ENCODE results near the gene RFX3. TPM values are rescaled to one million over a fixed set of nuclear protein-coding genes. Genes with fewer than 3 reads are reported as not detected.

RFX3 gene
- total RNA-seq, 2 donors from 2014 or later, result 10.9 to 15.5 TPM

GRCh38 chr9:3246241-3246640 lies 279.6 kb downstream of the RFX3 start:
- TF ChIP-seq POLR2A (IDR thresholded peaks at IDR 0.05) (no peak), POLR2AphosphoS5 (IDR thresholded peaks at IDR 0.05) (no peak), CTCF (IDR thresholded peaks at IDR 0.05) (no peak)
- intact Hi-C loops (cut with DNase I), result no loop called here
- Histone ChIP-seq H3K36me3 (no peaks in the 10 kb centered on the region), H3K4me1 (replicated peaks) (no peaks in the 10 kb centered on the region), H3K4me3 (no peak overlapping the region), H3K27me3 (replicated peaks; ENCODE audit: insufficient read depth) (no peaks in the 10 kb centered on the region), H3K9me3 (no peaks in the 10 kb centered on the region), H3K27ac (no peak overlapping the region)
- DNase-seq (ENCODE audit: low spot score), result no peak
- 94% methylated on average over 3 of the region's 3 CpGs for WGBS

GRCh38 chr9:3244963-3245653 lies 280.7 kb downstream of the RFX3 start:
- Histone ChIP-seq H3K27me3 (replicated peaks; ENCODE audit: insufficient read depth) (no peaks in the 10 kb centered on the region), H3K9me3 (no peaks in the 10 kb centered on the region), H3K27ac (no peak overlapping the region), H3K36me3 (no peaks in the 10 kb centered on the region), H3K4me1 (replicated peaks) (no peaks in the 10 kb centered on the region), H3K4me3 (no peak overlapping the region)
- 89% methylated on average over 5 of the region's 5 CpGs for WGBS
- TF ChIP-seq POLR2A (IDR thresholded peaks at IDR 0.05), result no peak
- no peak for TF ChIP-seq CTCF (IDR thresholded peaks at IDR 0.05)
- no peak for DNase-seq (ENCODE audit: low spot score)
- intact Hi-C loops (cut with DNase I), result no loop called here

- no peaks in the 10 kb centered on the region for H3K9me3 ChIP-seq
- WGBS, result 82% methylated on average over 4 of the region's 4 CpGs
Observed at GRCh38 chr9:3243683-3244082, 282.1 kb downstream of the RFX3 start.

GRCh38 chr9:3241290-3241689 lies 284.5 kb downstream of the RFX3 start:
- 62% methylated on average over 3 of the region's 3 CpGs for WGBS

More at GRCh38 chr9:3243683-3244082, 282.1 kb downstream of the RFX3 start:
- no peak overlapping the region for H3K4me3 ChIP-seq
- H3K27me3 ChIP-seq (replicated peaks; ENCODE audit: insufficient read depth), result no peaks in the 10 kb centered on the region
- no peak for TF ChIP-seq POLR2A (IDR thresholded peaks at IDR 0.05)
- TF ChIP-seq CTCF (IDR thresholded peaks at IDR 0.05), result no peak
- TF ChIP-seq POLR2AphosphoS5 (IDR thresholded peaks at IDR 0.05), result no peak
- no peak overlapping the region for H3K27ac ChIP-seq
- H3K36me3 ChIP-seq, result no peaks in the 10 kb centered on the region
- H3K4me1 ChIP-seq (replicated peaks), result no peaks in the 10 kb centered on the region
- intact Hi-C loops (cut with DNase I), result no loop called here
- DNase-seq (ENCODE audit: low spot score), result no peak

More at GRCh38 chr9:3241290-3241689, 284.5 kb downstream of the RFX3 start:
- no peaks in the 10 kb centered on the region for H3K27me3 ChIP-seq (replicated peaks; ENCODE audit: insufficient read depth)
- no peak for DNase-seq (ENCODE audit: low spot score)
- intact Hi-C loops (cut with DNase I), result no loop called here
- H3K4me1 ChIP-seq (replicated peaks), result no peaks in the 10 kb centered on the region
- H3K4me3 ChIP-seq, result no peak overlapping the region
- H3K36me3 ChIP-seq, result no peaks in the 10 kb centered on the region
- TF ChIP-seq POLR2AphosphoS5 (IDR thresholded peaks at IDR 0.05) (no peak), POLR2A (IDR thresholded peaks at IDR 0.05) (no peak), CTCF (IDR thresholded peaks at IDR 0.05) (no peak)
- H3K27ac ChIP-seq, result no peak overlapping the region
- no peaks in the 10 kb centered on the region for H3K9me3 ChIP-seq
